Heart left ventricle (tissue), 16 donors: Measurements from ENCODE around the gene SFR1. TPM values are rescaled to one million over a fixed set of nuclear protein-coding genes. Genes with fewer than 3 reads are reported as not detected.

Experiments used
- ATAC-seq, 4 donors: fragments of 200-7000 bp; cut with Tn5 transposase; one replicate each; pipeline ENCODE4 v1.9.1; 2020 to 2022; ENCODE audit warnings: moderate library complexity in 4 of 4, mild to moderate bottlenecking in 3 of 4, moderate number of reproducible peaks in 1 of 4
- DNase-seq, 5 donors: peaks; one replicate each; pipeline ENCODE4 v3.0.0-alpha.2; 2020
- H3K27ac ChIP-seq, 12 donors: fragments of 200-600 bp; sonication (generic) in 4 of 12; one replicate each; pipeline versions ENCODE4 v1.5.0 to v1.8.0; 2016 to 2022; ENCODE audit warnings: mild to moderate bottlenecking in 2 of 12
- H3K27me3 ChIP-seq, 9 donors: fragments of 200-600 bp; sonication (generic) in 2 of 9; one replicate each; pipeline versions ENCODE4 v1.5.1 to v1.8.0; 2016 to 2022; ENCODE audit warnings: mild to moderate bottlenecking in 3 of 9
- H3K36me3 ChIP-seq, 9 donors: fragments of 200-600 bp; sonication (generic) in 2 of 9; one replicate each; pipeline versions ENCODE4 v1.5.0 to v1.8.0; 2018 to 2022; ENCODE audit warnings: mild to moderate bottlenecking in 2 of 9
- H3K4me1 ChIP-seq, 12 donors: fragments of 200-600 bp; sonication (generic) in 4 of 12; one replicate each; pipeline versions ENCODE4 v1.5.0 to v1.8.0; 2016 to 2022; ENCODE audit warnings: mild to moderate bottlenecking in 3 of 12
- H3K4me3 ChIP-seq, 12 donors: fragments of 200-600 bp; sonication (generic) in 4 of 12; one replicate each; pipeline versions ENCODE4 v1.5.0 to v1.8.0; 2017 to 2022; ENCODE audit warnings: mild to moderate bottlenecking in 9 of 12, moderate library complexity in 4 of 12
- H3K9me3 ChIP-seq, 12 donors: fragments of 200-600 bp; sonication (generic) in 4 of 12; one replicate each; pipeline versions ENCODE4 v1.5.0 to v1.8.0; 2016 to 2022; ENCODE audit warnings: mild to moderate bottlenecking in 1 of 12
- POLR2A ChIP-seq, 2 donors: fragments of 450-650 bp; IDR thresholded peaks; one replicate each; pipeline ENCODE4 v1.6.1; 2017; ENCODE audit warnings: antibody characterized with exemption in 2 of 2, mild to moderate bottlenecking in 2 of 2, moderate library complexity in 2 of 2
- WGBS, 4 donors: extraction: QIAGEN DNeasy Blood & Tissue Kit in 2 of 4; methylation state at CpG; one replicate each; pipeline versions ENCODE4 v1.1.5 to v1.1.7; 2013 to 2018; 5-methylcytosine and 5-hydroxymethylcytosine counted together
- intact Hi-C, 10 donors: fragments of 100-400 bp; cut with DNase I; formaldehyde crosslinking; loops; one replicate each; pipeline versions ENCODE4 v1.11.1 to v1.14.2; 2022
- polyA plus RNA-seq, 2 donors: library from polyadenylated mRNA; stranded (reverse); fragments of 200-250 nt; gene quantifications; one replicate each; pipeline ENCODE4 v1.2.3, GENCODE V29; 2013
- total RNA-seq, 9 donors: library from RNA; depleted of rRNA in 2 of 9; stranded (reverse); fragments of >200 nt in 2 of 9; fragmentation: NEBNext Ultra II Directional in 3 of 9; extraction: Animal tissue kit (Norgen Biotek cat#: 25700) in 3 of 9; gene quantifications; one replicate each; pipeline versions ENCODE4 v1.1.0 to v1.2.4, GENCODE V29; 2016 to 2023
- TF ChIP-seq, protein P1 (sequence below), 12 donors: fragments of 200-600 bp; sonication (generic) in 4 of 12; IDR thresholded peaks; one replicate each; pipeline versions ENCODE4 v1.5.0 to v1.8.0; 2018 to 2022; ENCODE audit warnings: antibody characterized with exemption in 12 of 12, mild to moderate bottlenecking in 5 of 12
- donor health status: ischemic (EF 13 %, LVEDD 7.1; RV severe dilation, severe dysfunction).
- donor health status: healthy with polysubstance abuse.
- donor health status: DM: no; HTN: yes; CAD: no.
- donor health status: DM: no; HTN: no; CAD: no.
- donor health status: ischemic (EF 25% LVEDD 6.9; RV normal size, moderate dysfunction).
- donor health status: ischemic (EF 25% LVEDD 5.7; RV mildly dilated, moderate dysfunction).
- donor health status: healthy.
- donor health status: DM: yes; HTN: yes; CAD: no.
- donor health status: ischemic (EF 35%, LVEDD 5.7; RV mildly dilated, moderate dysfunction).
- donor health status: nonischemic (EF 11% LVEDD 7.7; RV severe dilation, severe dysfunction).
- donor health status: DM: yes; HTN: yes; CAD: no.
- donor health status: PGD.
- donor health status: ischemic (EF 29% LVEDD 5.4; RV normal size, mild dysfunction).
- donor health status: nonischemic (EF 23%, LVEDD 6.1; RV moderate dilation, normal function).

SFR1 gene
- total and polyA plus RNA-seq, 11 donors: 5.4 to 10.1 (median 7.6) TPM

DNA sequence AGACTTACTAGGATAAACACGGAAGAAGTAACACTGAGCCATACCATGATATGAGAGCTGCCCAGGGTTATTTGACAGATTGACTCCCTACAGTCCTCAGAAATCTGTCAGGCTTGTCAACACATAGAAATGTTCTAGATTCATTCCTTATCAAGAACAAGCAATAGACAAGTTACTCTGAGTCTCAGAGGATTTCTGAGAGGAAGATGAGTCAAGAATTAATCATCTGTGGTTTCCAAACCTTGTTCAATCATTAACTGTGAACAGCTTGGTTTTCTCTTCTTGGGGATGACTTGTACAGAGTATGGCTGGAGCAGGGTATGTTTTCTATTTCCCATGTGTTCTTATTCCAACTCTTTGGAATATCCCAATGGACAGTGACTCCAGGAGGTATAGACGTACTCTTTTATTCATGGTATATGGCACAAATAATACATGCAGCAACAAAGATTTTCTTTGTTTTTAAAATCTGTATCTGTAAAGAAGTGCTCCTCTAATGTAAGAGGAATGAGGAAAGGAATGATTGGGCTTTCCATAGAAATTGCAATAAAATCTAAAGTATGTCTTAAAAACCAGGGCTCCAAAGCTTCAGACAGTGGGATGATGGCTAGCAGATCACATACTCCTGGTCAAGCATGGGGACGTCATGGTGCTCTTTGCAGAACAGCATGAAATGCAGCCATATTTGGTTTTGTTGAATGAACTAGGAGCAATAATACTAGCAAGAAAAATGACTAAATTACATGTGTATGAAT, 11.9 kb upstream of the SFR1 start:
- DNase-seq: no peak
- no peak overlapping the region for H3K4me3 ChIP-seq
- TF ChIP-seq, protein P1, sequence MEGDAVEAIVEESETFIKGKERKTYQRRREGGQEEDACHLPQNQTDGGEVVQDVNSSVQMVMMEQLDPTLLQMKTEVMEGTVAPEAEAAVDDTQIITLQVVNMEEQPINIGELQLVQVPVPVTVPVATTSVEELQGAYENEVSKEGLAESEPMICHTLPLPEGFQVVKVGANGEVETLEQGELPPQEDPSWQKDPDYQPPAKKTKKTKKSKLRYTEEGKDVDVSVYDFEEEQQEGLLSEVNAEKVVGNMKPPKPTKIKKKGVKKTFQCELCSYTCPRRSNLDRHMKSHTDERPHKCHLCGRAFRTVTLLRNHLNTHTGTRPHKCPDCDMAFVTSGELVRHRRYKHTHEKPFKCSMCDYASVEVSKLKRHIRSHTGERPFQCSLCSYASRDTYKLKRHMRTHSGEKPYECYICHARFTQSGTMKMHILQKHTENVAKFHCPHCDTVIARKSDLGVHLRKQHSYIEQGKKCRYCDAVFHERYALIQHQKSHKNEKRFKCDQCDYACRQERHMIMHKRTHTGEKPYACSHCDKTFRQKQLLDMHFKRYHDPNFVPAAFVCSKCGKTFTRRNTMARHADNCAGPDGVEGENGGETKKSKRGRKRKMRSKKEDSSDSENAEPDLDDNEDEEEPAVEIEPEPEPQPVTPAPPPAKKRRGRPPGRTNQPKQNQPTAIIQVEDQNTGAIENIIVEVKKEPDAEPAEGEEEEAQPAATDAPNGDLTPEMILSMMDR (IDR thresholded peaks at IDR 0.05): no peak
- no peak for TF ChIP-seq POLR2A (IDR thresholded peaks at IDR 0.05)
- no peaks in the 10 kb centered on the region for H3K4me1 ChIP-seq
- WGBS, 4 donors: 52 to 63% (median 55%) methylated on average over 3 of the region's 3 CpGs
- intact Hi-C loops: loop anchor here in 2 of 10 donors (10.0 kb wide), 2 partner anchors 215 to 245 kb away; partner anchors contain the start of gene CFAP58 (in 1 of the 2)
- no peak overlapping the region for H3K27ac ChIP-seq
- H3K36me3 ChIP-seq: no peaks in the 10 kb centered on the region
- ATAC-seq: no peak
- H3K9me3 ChIP-seq: no peaks in the 10 kb centered on the region
- H3K27me3 ChIP-seq: no peaks in the 10 kb centered on the region

- 18 to 50% (median 31%) methylated on average over 1 of the region's 1 CpG for WGBS, 4 donors
- Histone ChIP-seq H3K4me3 (no peak overlapping the region), H3K9me3 (no peaks in the 10 kb centered on the region), H3K27me3 (no peaks in the 10 kb centered on the region), H3K27ac (no peak overlapping the region), H3K4me1 (no peaks in the 10 kb centered on the region), H3K36me3 (no peaks in the 10 kb centered on the region)
- TF ChIP-seq, protein P1 (IDR thresholded peaks at IDR 0.05): no peak
- no peak for TF ChIP-seq POLR2A (IDR thresholded peaks at IDR 0.05)
- intact Hi-C loops: loop anchor here in 2 of 10 donors (10.0 kb wide), 2 partner anchors 219 to 241 kb away; partner anchors contain the start of gene CFAP58 (in 1 of the 2)
- ATAC-seq: no peak
- DNase-seq: no peak
These were observed 8.5 kb upstream of the SFR1 start for GRCh38 chr10:104113376-104113956.

GRCh38 chr10:104117839-104118323, 4.1 kb upstream of the SFR1 start:
- Histone ChIP-seq H3K27ac (no peak overlapping the region), H3K4me3 (no peak overlapping the region), H3K9me3 (no peaks in the 10 kb centered on the region), H3K27me3 (no peaks in the 10 kb centered on the region), H3K36me3 (no peaks in the 10 kb centered on the region), H3K4me1 (peaks cover 0 to 19% (median 9%) of the 10 kb centered on the region in 12 donors)
- 60 to 79% (median 70%) methylated on average over 4 of the region's 4 CpGs for WGBS, 4 donors
- ATAC-seq (no peak), DNase-seq (no peak)
- intact Hi-C loops: loop anchor here in 3 of 10 donors (5.0 to 10.0 kb wide), 3 partner anchors 86 to 237 kb away; partner anchors contain the start of gene CFAP58 (in 1 of the 3)
- TF ChIP-seq, protein P1 (IDR thresholded peaks at IDR 0.05): no peak
- TF ChIP-seq POLR2A (IDR thresholded peaks at IDR 0.05): no peak

DNA sequence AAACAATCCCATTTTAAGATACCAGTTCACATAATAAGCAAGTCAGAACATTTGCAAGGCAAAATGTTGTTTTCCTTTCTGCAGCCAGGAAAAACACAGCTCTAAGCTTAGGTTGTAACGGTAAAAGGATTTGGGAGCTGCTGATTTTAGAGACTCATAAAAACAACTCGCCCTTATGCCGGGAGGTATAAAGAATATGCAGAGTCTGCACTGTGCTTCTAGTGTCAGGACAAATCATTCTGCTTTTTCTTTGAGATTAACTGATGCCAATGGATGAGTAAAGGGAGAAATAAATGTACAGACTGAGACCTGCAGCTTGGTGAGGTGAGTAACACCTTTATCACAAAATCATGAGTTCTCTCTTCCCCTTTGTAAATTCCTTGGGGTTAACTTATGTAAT, 2.0 kb upstream of the SFR1 start:
- Histone ChIP-seq H3K9me3 (no peaks in the 10 kb centered on the region), H3K4me3 (peak overlapping the region in 2 of 12 donors; percentile 79 to 87), H3K36me3 (peaks cover 0 to 13% (median 0%) of the 10 kb centered on the region in 9 donors), H3K27ac (peak overlapping the region in 8 of 12 donors; percentile 91 to 99 (median 98)), H3K27me3 (no peaks in the 10 kb centered on the region), H3K4me1 (peaks cover 0 to 28% (median 9%) of the 10 kb centered on the region in 12 donors)
- no peak for ATAC-seq
- TF ChIP-seq, protein P1 (IDR thresholded peaks at IDR 0.05): no peak
- 81 to 83% (median 82%) methylated on average over 3 of the region's 3 CpGs for WGBS, 4 donors
- intact Hi-C loops: loop anchor here (2.0 to 10.0 kb wide), 18 partner anchors 88 to 235 kb away; partner anchors contain the start of genes SLK (in 6 of the 10), STN1 (in 4 of the 10), CFAP58 (in 2 of the 10) and GSTO1 (in 2 of the 10)
- no peak for DNase-seq
